Measurements from ENCODE around the gene ETS2.

The ETS2 gene

GRCh38 chr21:38861989-38862683, 56.4 kb downstream of the ETS2 start:
- no peak for DNase-seq (ENCODE audit: low spot score)

- DNase-seq (ENCODE audit: low spot score), result no peak
Measured at GRCh38 chr21:38863291-38863690, 57.6 kb downstream of the ETS2 start.

- no peak for DNase-seq (ENCODE audit: low spot score)
Measured at GRCh38 chr21:38863843-38864363, 58.2 kb downstream of the ETS2 start.

GRCh38 chr21:38864964-38865363, 59.2 kb downstream of the ETS2 start:
- DNase-seq (ENCODE audit: low spot score), result no peak

DNA sequence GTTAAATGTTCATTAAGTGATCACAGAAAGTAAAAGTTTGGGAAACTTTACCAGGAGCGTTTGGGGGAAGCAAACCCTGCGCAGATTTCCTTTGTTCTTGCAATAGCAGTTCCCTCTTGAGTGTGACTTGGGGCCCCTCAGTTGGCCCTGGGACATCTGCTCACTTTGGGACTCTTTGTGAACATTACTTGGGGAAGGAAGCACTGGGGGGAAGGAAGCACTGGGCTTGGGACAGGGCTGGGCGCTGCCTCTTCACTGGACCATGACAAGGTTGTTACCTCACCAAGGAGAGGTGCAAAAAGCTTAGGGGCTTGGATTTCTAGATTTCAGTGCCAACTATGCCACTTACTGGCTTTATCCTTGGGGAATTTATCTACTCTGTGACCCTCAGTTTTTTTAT, 63.5 kb downstream of the ETS2 start:
- no peak for DNase-seq (ENCODE audit: low spot score)

DNA sequence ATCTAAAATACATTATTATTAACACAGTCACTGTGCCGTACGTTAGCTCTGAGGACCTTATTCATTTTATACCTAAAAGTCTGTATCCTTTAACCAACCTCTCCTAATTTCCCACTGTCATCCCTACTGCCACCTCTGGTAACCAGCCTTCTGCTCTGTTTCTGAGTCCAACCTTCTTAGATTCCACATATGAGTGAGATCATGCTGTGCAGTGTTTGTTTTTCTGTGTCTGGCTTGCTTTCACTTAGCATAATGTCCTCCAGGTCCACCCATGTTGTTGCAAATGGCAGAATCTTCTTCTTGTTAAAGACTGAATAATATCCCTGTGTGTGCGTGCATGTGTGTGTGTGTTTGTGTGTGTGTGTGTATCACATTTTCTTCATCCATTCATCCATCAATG, 64.2 kb downstream of the ETS2 start:
- DNase-seq (ENCODE audit: low spot score), result no peak
